Measurements from ENCODE around the gene CALY. TPM values are rescaled to one million over a fixed set of nuclear protein-coding genes. Genes with fewer than 3 reads are reported as not detected.

The CALY gene, protein sequence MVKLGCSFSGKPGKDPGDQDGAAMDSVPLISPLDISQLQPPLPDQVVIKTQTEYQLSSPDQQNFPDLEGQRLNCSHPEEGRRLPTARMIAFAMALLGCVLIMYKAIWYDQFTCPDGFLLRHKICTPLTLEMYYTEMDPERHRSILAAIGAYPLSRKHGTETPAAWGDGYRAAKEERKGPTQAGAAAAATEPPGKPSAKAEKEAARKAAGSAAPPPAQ
- total RNA-seq, result not detected in 2 replicates

DNA sequence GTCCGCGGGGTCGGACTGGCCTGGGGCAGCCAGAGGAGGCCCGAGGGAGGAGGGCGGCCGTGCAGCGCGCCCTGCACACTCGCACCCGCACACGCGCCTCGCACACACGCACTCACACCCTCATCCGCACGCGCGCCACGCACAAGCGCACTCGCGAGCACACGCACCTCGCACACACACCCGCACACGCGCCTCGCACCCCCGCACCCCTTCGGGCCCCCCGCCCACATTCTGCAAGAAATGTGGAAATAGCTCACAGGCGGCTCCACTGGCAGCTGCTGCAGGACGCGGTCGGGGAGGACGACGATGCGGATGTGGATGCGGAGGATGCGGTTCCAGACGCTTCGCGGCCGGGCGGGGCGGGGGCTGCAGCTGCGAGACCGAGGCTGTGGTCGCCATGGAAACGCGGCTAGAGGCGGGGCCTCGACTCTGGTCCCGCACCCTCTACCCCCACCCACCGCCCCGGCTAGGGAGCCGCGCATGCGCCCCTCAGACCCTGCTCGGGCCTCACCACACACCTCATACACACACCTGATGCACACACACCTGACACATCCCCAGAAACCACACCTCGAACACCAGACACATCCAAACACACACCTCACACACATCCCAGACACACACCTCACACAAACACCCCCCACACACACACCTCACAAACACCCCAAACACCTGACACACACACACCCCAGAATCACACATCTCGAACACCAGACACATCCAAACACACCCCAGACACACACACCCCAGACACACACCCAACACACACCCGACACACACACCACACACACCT lies at the start of gene CALY:
Gene CALY (minus strand): TSS at position 320 of the 793 bp plus-strand sequence. CDS start 7,907 bp downstream, outside the sequence.

GRCh38 chr10:133379152-133379800 lies 42.6 kb upstream of the CALY start, which contains the start of gene PAOX:
PAOX (plus strand) TSS chr10:133379262; CDS start chr10:133379317, 55 bp downstream.

DNA sequence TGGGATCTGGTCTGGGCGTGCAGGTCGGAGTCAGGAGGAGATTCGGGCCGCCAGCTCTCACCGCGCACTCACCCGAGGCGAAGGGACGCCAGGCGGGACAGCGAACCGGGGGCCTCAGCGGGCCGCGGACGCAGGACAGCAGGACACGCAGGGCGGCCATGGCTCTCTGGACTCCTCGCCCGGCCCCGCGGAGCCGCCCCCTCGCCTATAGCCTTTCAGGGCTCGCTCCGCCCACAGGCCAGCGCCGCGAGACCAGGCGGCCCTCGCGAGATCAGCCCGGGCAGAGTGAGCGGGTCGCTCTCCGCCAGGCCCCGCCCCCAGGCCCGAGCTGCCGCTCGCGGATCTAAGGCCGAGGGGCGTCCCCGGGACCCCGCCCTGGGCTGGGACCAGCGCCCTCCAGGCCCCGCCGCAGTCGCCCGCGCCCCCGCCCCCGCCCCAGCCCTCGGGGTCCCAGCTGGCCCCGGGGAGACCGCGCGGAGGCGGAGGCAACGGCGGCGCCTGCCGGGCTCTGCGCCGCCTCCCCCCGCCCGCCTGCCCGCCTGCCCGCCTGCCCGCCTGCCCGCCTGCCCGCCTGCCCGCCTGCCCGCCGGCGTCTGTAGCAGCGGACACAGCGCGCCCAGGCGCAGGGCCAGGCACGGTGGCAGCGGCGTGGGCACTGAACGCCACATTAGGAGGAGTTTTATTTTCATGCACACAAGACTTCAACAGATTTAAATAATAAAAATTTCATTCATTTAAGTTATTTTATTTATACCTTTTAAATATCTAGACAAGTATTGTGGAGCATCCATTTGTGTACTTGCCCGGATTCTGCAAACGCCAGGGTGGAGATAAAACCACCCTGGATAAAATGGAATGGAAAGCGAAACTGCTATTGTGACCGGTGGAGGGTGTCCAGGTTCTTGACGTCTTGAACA lies 36.7 kb upstream of the CALY start, which contains the start of gene ECHS1:
Gene ECHS1 (minus strand): TSS at position 181 of the 917 bp plus-strand sequence. CDS start 21 bp downstream, at position 160.

DNA sequence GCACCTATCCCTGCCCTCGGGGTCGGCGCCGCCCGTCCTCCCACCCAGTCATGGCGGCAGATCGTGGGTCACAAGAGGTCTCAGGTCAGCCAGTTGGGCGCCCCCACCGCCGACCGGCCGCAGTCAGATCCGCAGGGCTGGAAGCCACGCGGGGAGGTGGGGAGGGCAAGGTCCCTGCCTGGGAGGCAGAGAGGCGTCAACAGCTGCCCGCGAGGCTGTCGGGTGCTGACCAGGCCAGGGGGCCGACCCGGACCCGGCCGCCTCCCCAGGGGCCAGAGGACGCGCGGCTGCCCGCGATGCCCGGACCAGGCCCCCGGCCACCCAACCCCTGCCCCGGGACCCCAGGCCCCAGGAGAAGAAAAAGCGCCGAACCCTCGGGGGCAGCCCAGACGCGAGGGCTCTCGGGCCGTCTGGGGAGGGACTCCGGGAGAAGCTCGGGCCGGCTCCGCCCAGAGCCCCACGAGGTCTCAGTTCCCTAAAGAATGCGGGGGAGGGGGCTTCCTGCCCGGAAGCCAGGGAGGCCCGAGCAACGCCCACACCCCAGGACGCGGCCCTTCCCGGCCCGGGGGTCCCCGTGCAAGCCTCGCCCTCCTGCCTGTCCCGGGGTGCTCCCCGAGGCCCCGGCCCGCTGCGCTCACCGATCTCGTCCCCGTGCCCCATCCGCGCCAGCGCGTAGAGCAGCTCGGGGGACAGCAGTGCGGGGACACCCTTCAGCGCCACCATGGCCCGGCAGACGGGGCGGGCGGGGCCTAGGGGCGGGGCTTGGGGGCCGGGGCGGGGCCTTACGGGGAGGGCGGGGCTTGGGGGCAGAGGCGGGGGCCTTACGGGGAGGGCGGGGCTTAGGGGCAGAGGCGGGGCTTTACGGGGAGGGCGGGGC lies 20.8 kb upstream of the CALY start, which contains the start of gene FUOM:
Gene FUOM (minus strand): TSS at position 735 of the 877 bp plus-strand sequence. CDS start 12 bp downstream, at position 723.

GRCh38 chr10:133308421-133309099 lies 28.1 kb downstream of the CALY start, which contains the start of the genes TUBGCP2 and ZNF511:
TUBGCP2 (minus strand) TSS chr10:133308872; CDS start chr10:133302941, 5,931 bp downstream.
ZNF511 (plus strand) TSS chr10:133308914; CDS start chr10:133308944, 30 bp downstream.

GRCh38 chr10:133276435-133277201 lies 60.1 kb downstream of the CALY start, which contains the start of gene ADAM8:
ADAM8 (minus strand) TSS chr10:133276868; CDS start chr10:133276817, 51 bp downstream.

Other genes starting within 250 kb of the CALY start
- gene ADGRA1, start 249.0 kb downstream of the CALY start, total RNA-seq, result not detected in 2 replicates
- gene KNDC1, start 176.7 kb downstream of the CALY start, total RNA-seq, result 0.29 and 0.62 TPM in 2 replicates
- not detected in 2 replicates for gene UTF1, start 106.7 kb downstream of the CALY start, total RNA-seq
- not detected in 2 replicates for gene VENTX, start 99.0 kb downstream of the CALY start, total RNA-seq
- gene ADAM8, start 60.0 kb downstream of the CALY start, total RNA-seq, result 0.34 and 1.2 TPM in 2 replicates
- gene TUBGCP2, start 28.0 kb downstream of the CALY start, total RNA-seq, result 30.7 and 40.2 TPM in 2 replicates
- gene ZNF511, start 28.0 kb downstream of the CALY start, total RNA-seq, result 14.3 and 25.5 TPM in 2 replicates
- not detected in 2 replicates for gene PRAP1, start 10.5 kb upstream of the CALY start, total RNA-seq
- 13.4 and 17.3 TPM in 2 replicates for gene FUOM, start 21.1 kb upstream of the CALY start, total RNA-seq
- gene ECHS1, start 36.5 kb upstream of the CALY start, total RNA-seq, result 68.0 and 73.4 TPM in 2 replicates
- 1.7 and 3.7 TPM in 2 replicates for gene PAOX, start 42.4 kb upstream of the CALY start, total RNA-seq
- 14.5 and 21.1 TPM in 2 replicates for gene MTG1, start 57.3 kb upstream of the CALY start, total RNA-seq
- gene SPRN, start 87.7 kb upstream of the CALY start, total RNA-seq, result 0.20 and 0.75 TPM in 2 replicates
- 0.73 and 2.2 TPM in 2 replicates for gene SCART1, start 117.0 kb upstream of the CALY start, total RNA-seq
- 0.64 and 2.2 TPM in 2 replicates for gene CYP2E1, start 190.5 kb upstream of the CALY start, total RNA-seq
- gene SYCE1, start 228.7 kb upstream of the CALY start, total RNA-seq, result 0.05 TPM in 1 of 2 replicates, not detected in the other

Data from cardiac ventricle fibroblast (primary cell).